GM19023 (cell line): Measurements from ENCODE around the gene FHOD3.

Experiments
- ATAC-seq: cut with Tn5 transposase; IDR thresholded peaks from one replicate; pipeline ENCODE4 v1.9.1; 2021; ENCODE audit warnings: mild to moderate bottlenecking, moderate library complexity; ENCODE audit not compliant: unreplicated experiment

Gene FHOD3

GRCh38 chr18:36649205-36649604, 351.7 kb downstream of the FHOD3 start:
- ATAC-seq, result no peak

DNA sequence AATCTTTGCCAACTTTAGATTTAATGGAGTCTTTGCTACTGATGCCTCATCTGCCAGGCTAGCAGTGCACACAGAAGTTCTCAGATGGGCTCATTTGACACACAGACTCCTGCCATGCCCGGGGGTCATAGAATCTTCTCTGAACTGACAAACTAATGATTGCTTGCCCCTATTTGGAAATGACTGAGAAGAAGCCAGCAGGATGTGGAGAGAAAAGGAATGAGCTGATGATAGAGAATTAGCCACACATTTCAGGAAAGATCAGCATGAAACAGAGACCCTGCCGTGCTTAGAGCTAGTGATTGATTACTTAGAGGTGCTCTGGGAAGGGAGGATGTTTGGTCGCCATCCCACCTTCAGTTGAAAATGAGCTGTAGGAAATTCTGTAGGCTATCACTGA, 352.8 kb downstream of the FHOD3 start:
- ATAC-seq, result no peak

GRCh38 chr18:36650906-36651305, 353.4 kb downstream of the FHOD3 start:
- ATAC-seq, result peak; percentile 78

DNA sequence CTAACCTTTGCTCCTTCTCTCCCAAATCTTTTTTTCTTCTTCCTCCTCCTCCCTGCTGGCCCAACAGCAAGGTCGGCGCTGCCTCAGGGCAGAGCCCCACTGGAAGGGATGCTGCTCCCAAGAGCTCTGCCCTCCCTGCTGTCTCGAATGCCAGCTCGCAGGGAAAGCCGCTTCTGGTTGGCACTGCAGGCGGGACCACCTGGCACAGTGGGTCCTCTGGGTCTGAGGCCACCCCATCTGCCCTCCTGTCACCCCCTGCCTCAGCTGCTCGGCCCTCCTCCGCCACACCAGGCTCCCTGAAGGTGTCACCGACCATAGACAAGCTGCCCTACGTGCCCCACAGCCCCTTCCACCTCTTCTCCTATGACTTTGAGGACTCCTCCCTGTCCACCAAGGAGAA, 355.0 kb downstream of the FHOD3 start:
- ATAC-seq, result no peak

GRCh38 chr18:36653141-36653869, 355.8 kb downstream of the FHOD3 start:
- no peak for ATAC-seq

GRCh38 chr18:36653870-36654269, 356.4 kb downstream of the FHOD3 start:
- no peak for ATAC-seq

GRCh38 chr18:36655074-36655473, 357.6 kb downstream of the FHOD3 start:
- no peak for ATAC-seq

- ATAC-seq, result no peak
Measured at GRCh38 chr18:36655930-36656329, 358.4 kb downstream of the FHOD3 start.

DNA sequence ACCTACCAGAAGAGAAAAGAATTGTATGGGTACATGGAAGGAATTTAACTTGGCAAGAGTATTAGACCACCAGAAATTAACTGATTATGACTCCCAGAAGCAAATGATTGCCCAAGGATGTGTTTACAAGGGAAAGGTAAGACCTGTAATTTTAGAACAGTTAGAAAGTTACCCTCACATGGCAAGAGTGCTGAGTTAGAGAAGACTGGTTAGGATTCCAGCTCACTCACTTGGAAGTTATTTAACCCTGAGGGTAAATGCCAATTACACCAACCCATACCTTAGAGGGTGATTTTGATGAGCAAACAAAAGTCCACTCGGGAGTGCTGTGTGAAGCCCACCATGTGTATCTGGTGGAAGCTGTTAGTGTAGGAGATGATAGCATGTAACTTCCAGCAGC, 361.1 kb downstream of the FHOD3 start:
- ATAC-seq, result no peak

DNA sequence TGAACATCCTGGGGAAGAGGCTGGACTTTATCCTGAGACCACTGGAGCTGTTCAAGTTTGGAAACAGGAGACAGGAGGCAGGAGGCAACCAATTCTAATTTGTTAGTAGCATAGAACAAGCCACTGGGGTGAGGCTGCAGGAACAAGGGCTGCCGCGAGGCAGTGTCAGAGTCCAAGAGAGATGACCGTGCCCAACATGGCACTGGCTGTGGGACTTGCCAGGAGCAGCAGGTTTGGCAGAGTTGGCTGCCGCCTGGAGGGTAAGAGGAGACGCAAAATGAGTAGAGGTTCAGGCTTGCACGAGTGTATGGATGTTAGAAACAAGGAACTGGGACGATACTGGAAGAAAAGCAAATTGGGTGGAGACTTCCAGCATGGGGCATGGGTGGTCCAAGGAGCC, 362.8 kb downstream of the FHOD3 start:
- no peak for ATAC-seq

DNA sequence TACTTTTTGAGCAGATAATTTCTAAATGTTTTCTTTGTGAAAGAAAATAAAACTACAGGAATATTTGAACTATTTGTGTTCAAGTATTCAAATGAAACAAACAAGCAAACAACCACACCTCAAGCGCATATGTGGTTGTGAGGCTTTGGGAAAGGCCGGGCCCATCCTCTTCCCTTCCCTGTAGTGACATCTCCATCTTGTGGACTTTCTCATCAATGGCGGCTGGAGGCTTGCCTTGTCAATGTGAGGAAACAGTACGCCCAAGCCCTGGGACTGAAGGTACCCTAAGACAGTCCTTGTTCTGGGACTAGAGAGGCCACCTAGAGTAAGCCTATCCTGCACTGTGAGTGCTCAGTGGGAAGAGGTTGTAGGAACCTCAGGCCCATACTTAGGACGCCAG, 364.5 kb downstream of the FHOD3 start:
- ATAC-seq, result no peak

GRCh38 chr18:36663312-36663711, 365.8 kb downstream of the FHOD3 start:
- ATAC-seq, result no peak

- ATAC-seq, result no peak
Measured at GRCh38 chr18:36665952-36666351, 368.4 kb downstream of the FHOD3 start.

DNA sequence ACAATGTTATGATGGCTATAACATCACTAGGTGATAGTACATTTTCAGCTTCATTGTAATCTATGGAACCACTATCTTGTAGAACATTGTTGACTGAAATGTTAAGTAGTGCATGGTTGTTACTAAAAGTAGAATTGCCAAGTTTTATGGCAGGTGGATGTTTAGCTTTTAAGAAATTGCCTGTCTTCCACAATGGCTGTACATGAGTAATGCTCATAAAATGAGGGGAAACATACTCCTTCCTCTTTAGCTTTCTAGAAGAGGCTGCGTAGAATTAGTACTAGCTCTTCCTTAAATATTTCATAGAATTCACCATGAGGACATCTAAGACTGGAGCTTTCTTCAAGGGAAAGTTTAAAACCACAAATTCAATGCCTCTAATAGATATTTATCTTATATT, 370.3 kb downstream of the FHOD3 start:
- ATAC-seq, result no peak

DNA sequence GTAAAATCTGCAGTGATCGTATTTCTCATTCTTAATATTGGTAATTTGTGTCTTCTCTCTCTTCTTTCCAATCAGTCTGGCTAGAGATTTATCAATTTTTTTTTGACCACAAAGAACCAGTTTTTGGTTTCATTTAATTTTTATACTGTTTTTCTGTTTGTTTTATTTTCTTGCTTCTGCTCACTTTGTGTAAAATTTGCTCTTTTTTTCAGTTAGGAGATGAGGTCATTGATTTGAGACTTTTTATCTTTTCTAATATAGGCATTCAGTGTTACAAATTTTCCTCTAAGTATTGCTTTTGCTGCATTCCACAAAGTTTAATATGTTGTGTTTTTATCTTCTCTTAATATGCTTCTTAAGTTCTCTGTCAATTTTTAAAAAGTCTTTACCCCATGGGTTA, 370.8 kb downstream of the FHOD3 start:
- no peak for ATAC-seq

- ATAC-seq, result no peak
Measured at GRCh38 chr18:36672437-36673344, 375.2 kb downstream of the FHOD3 start.

GRCh38 chr18:36673452-36673851, 375.9 kb downstream of the FHOD3 start:
- no peak for ATAC-seq

GRCh38 chr18:36675076-36675475, 377.6 kb downstream of the FHOD3 start:
- ATAC-seq, result no peak

DNA sequence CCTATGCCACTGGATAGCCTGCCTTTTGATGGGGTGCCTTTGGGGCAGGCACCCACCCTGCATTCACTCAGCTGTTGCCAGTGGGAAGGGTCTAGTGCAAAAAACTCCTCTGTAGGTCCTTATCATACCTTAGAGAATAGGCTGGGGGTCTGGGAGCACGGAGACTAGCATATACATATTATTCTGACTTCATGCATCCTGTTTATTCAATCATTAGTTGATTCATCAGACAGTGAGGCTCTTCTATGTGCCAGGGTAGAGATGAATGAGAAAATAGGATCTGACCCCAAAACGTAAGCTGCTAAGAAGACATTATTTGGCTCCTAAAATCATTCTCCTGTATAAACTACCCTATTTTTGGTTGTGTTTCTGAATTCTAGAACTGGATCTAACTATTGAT, 378.0 kb downstream of the FHOD3 start:
- no peak for ATAC-seq

DNA sequence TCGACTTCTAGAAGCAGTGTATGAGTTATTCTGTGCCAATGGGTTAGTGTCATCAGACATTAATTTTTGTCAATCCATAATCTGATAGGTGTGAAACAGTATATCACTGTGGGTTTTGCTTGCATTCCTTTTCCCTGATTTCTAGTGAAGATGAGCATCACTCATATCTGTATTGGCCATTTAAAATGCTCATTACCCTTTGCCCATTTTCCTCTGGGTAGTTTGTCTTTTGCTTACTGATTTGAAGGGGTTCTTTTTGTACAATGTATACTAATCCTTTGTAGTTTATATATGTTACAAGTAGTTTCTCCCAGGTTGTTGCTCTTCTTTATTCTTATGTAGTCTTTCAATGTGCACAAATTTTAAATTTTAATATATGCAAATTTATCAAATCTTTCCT, 379.1 kb downstream of the FHOD3 start:
- no peak for ATAC-seq

DNA sequence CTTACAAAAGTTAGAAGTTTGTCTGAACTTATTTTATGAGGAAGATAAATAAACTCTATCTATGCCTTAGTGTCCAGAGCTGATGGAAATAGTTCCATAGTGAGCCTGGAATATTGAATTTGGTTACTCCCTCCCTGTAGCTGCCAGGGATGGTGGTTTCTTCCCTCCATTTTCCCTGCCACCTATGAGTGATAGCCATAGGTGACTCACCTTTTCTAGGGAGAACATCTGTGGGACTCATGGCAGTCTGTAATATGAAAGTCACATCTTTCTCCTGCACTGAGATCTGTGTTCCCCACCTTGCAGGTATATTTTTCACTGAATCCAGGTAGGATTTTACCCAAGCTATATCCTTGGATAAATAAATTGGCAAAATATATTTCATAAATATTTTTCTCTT, 382.5 kb downstream of the FHOD3 start:
- no peak for ATAC-seq

GRCh38 chr18:36685580-36685979, 388.1 kb downstream of the FHOD3 start:
- ATAC-seq, result no peak
